K562 (cell line): ENCODE data around the gene NCOA4. TPM values are rescaled to one million over a fixed set of nuclear protein-coding genes. Genes with fewer than 3 reads are reported as not detected.

Experiments
- ATF6 ChIP-seq: sonication (generic); formaldehyde crosslinking; IDR thresholded peaks from 2 replicates; pipeline ENCODE4 v1.4.0; 2020; ENCODE audit warnings: mild to moderate bottlenecking, missing genetic modification reagents
- CXXC5 ChIP-seq: fragments of 250-450 bp; sonication (Bioruptor Pico); IDR thresholded peaks from 2 replicates; pipeline ENCODE4 v1.8.0; 2022; ENCODE audit warnings: inconsistent platforms, mild to moderate bottlenecking, moderate library complexity
- E2F5 ChIP-seq: sonication (generic); formaldehyde crosslinking; IDR thresholded peaks from 2 replicates; pipeline ENCODE4 v1.8.0; 2022; ENCODE audit warnings: mild to moderate bottlenecking, missing genetic modification reagents
- ELF4 ChIP-seq: fragments of 450-650 bp; formaldehyde crosslinking; IDR thresholded peaks from 2 replicates; pipeline ENCODE4 v1.4.0; 2022; ENCODE audit warnings: missing genetic modification characterization
- HDAC3 ChIP-seq: fragments of 450-650 bp; IDR thresholded peaks from 2 replicates; pipeline ENCODE4 v1.6.1; 2018; ENCODE audit warnings: borderline replicate concordance, mild to moderate bottlenecking, moderate library complexity; ENCODE audit not compliant: partially characterized antibody
- HOMEZ ChIP-seq: fragments of 250-450 bp; sonication (Bioruptor Pico); IDR thresholded peaks from 2 replicates; pipeline ENCODE4 v1.4.0; 2020; ENCODE audit warnings: mild to moderate bottlenecking, moderate library complexity
- KLF6 ChIP-seq: fragments of 250-450 bp; sonication (Bioruptor Pico); IDR thresholded peaks from 2 replicates; pipeline ENCODE4 v1.4.0; 2020; ENCODE audit warnings: mild to moderate bottlenecking, moderate library complexity, borderline replicate concordance
- NBN ChIP-seq: fragments of 450-650 bp; IDR thresholded peaks from 2 replicates; pipeline ENCODE4 v1.6.1; 2016; ENCODE audit warnings: low read depth, mild to moderate bottlenecking
- NCOA4 ChIP-seq: fragments of 450-650 bp; IDR thresholded peaks from 2 replicates; pipeline ENCODE4 v1.6.1; 2018; ENCODE audit warnings: mild to moderate bottlenecking; ENCODE audit not compliant: partially characterized antibody
- NFXL1 ChIP-seq: fragments of 450-650 bp; formaldehyde crosslinking; IDR thresholded peaks from 2 replicates; pipeline ENCODE4 v1.4.0; 2021; ENCODE audit warnings: mild to moderate bottlenecking
- POU5F1 ChIP-seq: fragments of 150-350 bp; IDR thresholded peaks from 2 replicates; pipeline ENCODE4 v1.6.1; 2014; ENCODE audit warnings: borderline replicate concordance, low read length, low read depth, mild to moderate bottlenecking; ENCODE audit not compliant: partially characterized antibody
- SAP30 ChIP-seq: fragments of 200-600 bp; sonication (generic); IDR thresholded peaks from 2 replicates; pipeline ENCODE4 v1.6.1; 2012; ENCODE audit warnings: borderline replicate concordance, low read depth, mild to moderate bottlenecking, moderate library complexity, low read length, control low read depth, inconsistent platforms; ENCODE audit not compliant: insufficient read depth, poor library complexity, severe bottlenecking
- STAT5A ChIP-seq: IDR thresholded peaks from 2 replicates; pipeline ENCODE4 v1.6.1; 2012; ENCODE audit warnings: low read length, inconsistent platforms, borderline replicate concordance
- STAT5B ChIP-seq: fragments of 250-450 bp; sonication (Bioruptor Pico); IDR thresholded peaks from 2 replicates; pipeline ENCODE4 v1.8.0; 2021; ENCODE audit warnings: mild to moderate bottlenecking, inconsistent platforms
- ZC3H4 ChIP-seq: sonication (generic); formaldehyde crosslinking; IDR thresholded peaks from 2 replicates; pipeline ENCODE4 v1.9.0; 2021; ENCODE audit warnings: missing genetic modification reagents, borderline replicate concordance
- ZNF165 ChIP-seq: fragments of 250-450 bp; sonication (Bioruptor Pico); IDR thresholded peaks from 2 replicates; pipeline ENCODE4 v1.4.0; 2020; ENCODE audit warnings: borderline replicate concordance
- ZNF511 ChIP-seq: sonication (generic); formaldehyde crosslinking; IDR thresholded peaks from 2 replicates; pipeline ENCODE4 v1.8.0; 2022; ENCODE audit warnings: mild to moderate bottlenecking, missing genetic modification reagents
- ZNF561 ChIP-seq: fragments of 450-650 bp; formaldehyde crosslinking; conservative IDR thresholded peaks from 2 replicates; pipeline ENCODE4 v1.4.0; 2020; ENCODE audit warnings: mild to moderate bottlenecking, moderate library complexity
- polyA plus RNA-seq, 8 experiments: library from polyadenylated mRNA; depleted of rRNA in 4 of 8; stranded (reverse) in 5 of 8; unstranded in 3 of 8; fragments of >200 nt; fragmentation: Nextera tagmentation in 2 of 8; fragmentation: Illumina TruSeq in 1 of 8; extraction: Ambion mirVana in 2 of 8; extraction: Trizol in 1 of 8; gene quantifications; 2 replicates each; pipeline versions ENCODE4 v1.2.1 to v1.2.3, GENCODE V29; 2011 to 2014; ENCODE audit warnings: inconsistent platforms in 1 of 8, missing spikeins in 1 of 8
- total RNA-seq, 7 experiments: library from RNA; depleted of rRNA in 6 of 7; stranded (reverse); fragments of >200 nt in 6 of 7; fragmentation: Illumina TruSeq in 2 of 7; extraction: Trizol in 2 of 7; gene quantifications; 2 replicates each; pipeline versions ENCODE4 v1.2.1 to v1.2.3, GENCODE V29; 2011 to 2021; ENCODE audit warnings: low replicate concordance in 1 of 7

The NCOA4 gene
- total and polyA plus RNA-seq, 9 of the 15 experiments (the other 6 are each of a cell fraction or from before 2014, with no cell fraction given), result 89.8 to 283 (median 181) TPM

- TF ChIP-seq E2F5 (CRISPR knock-in tag) (no peak), ZNF511 (CRISPR knock-in tag) (no peak), NCOA4 (no peak), POU5F1 (no peak), KLF6 (CRISPR knock-in tag) (no peak), STAT5B (CRISPR knock-in tag) (no peak), NBN (0 out of 2 replicates have a peak, but pooled peaks have one; percentile 23), ZC3H4 (CRISPR knock-in tag) (no peak), SAP30 (no peak), ZNF561 (CRISPR knock-in tag) (no peak), CXXC5 (no peak; the same call in 1 of the 2 replicates), ATF6 (CRISPR knock-in tag) (no peak), HOMEZ (CRISPR knock-in tag) (no peak), ELF4 (no peak), NFXL1 (no peak), ZNF165 (CRISPR knock-in tag) (no peak), STAT5A (no peak), HDAC3 (no peak)
Observed at GRCh38 chr10:46031648-46032532, 1.5 kb upstream of the NCOA4 start (continued).
